ENCODE results near the gene FKBP15. TPM values are rescaled to one million over a fixed set of nuclear protein-coding genes. Genes with fewer than 3 reads are reported as not detected.
A peak's percentile ranks its signal among the peaks of the same experiment; 100 is the strongest.

The FKBP15 gene
- total RNA-seq, 1 donor from 2014 or later, result 84.6 TPM

GRCh38 chr9:113221800-113222481 lies 864 bp upstream of the FKBP15 start:
- Histone ChIP-seq H3K27ac (peak overlapping the region; percentile 85), H3K27me3 (ENCODE audit: low read depth) (no peaks in the 10 kb centered on the region), H3K4me1 (peaks cover 61% of the 10 kb centered on the region), H3K36me3 (peaks cover 7% of the 10 kb centered on the region), H3K4me3 (peak overlapping the region; percentile 73), H3K9me3 (no peaks in the 10 kb centered on the region)
- TF ChIP-seq, protein P1, sequence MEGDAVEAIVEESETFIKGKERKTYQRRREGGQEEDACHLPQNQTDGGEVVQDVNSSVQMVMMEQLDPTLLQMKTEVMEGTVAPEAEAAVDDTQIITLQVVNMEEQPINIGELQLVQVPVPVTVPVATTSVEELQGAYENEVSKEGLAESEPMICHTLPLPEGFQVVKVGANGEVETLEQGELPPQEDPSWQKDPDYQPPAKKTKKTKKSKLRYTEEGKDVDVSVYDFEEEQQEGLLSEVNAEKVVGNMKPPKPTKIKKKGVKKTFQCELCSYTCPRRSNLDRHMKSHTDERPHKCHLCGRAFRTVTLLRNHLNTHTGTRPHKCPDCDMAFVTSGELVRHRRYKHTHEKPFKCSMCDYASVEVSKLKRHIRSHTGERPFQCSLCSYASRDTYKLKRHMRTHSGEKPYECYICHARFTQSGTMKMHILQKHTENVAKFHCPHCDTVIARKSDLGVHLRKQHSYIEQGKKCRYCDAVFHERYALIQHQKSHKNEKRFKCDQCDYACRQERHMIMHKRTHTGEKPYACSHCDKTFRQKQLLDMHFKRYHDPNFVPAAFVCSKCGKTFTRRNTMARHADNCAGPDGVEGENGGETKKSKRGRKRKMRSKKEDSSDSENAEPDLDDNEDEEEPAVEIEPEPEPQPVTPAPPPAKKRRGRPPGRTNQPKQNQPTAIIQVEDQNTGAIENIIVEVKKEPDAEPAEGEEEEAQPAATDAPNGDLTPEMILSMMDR (IDR thresholded peaks at IDR 0.05), result no peak
- intact Hi-C loops (cut with DNase I), result no loop called here
- peak; percentile 35 to 40 for ATAC-seq
- no peak for DNase-seq

DNA sequence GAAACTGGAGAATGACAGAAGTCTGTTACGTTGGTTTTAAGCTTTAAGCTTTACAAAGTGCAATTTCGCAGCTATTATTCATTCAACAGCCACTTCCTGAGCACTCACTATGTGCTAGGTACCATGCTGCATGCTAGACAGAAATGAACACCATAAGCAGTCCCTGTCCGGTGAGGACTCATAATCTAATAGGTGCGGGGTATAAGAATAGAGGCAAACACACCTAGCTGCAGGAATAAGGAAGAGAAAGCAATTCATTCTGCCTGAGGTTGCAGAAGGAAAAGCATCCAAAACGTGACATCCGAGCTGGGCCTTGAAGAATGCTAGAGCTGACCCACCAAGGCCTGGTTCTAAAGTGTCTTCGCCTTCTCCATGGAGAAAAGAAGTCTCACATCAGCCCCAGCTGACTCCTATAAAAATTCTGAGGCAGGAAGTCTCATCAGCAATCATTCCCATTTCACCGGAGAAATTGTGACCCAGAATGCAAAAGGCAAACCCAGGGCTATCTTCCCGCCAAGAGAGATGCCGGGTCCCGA lies 542 bp downstream of the FKBP15 start:
- Histone ChIP-seq H3K4me3 (peak overlapping the region; percentile 73), H3K27me3 (ENCODE audit: low read depth) (no peaks in the 10 kb centered on the region), H3K4me1 (peaks cover 65% of the 10 kb centered on the region), H3K9me3 (no peaks in the 10 kb centered on the region), H3K36me3 (peaks cover 7% of the 10 kb centered on the region), H3K27ac (peak overlapping the region; percentile 85)
- intact Hi-C loops (cut with DNase I), result no loop called here
- ATAC-seq, result no peak
- no peak for DNase-seq
- TF ChIP-seq, protein P1 (IDR thresholded peaks at IDR 0.05), result no peak

- H3K9me3 ChIP-seq, result no peaks in the 10 kb centered on the region
- no peaks in the 10 kb centered on the region for H3K27me3 ChIP-seq (ENCODE audit: low read depth)
- H3K4me1 ChIP-seq, result peaks cover 64% of the 10 kb centered on the region
- H3K27ac ChIP-seq, result peak overlapping the region; percentile 85
- DNase-seq (no peak), ATAC-seq (no peak)
- TF ChIP-seq, protein P1 (IDR thresholded peaks at IDR 0.05), result no peak
- intact Hi-C loops (cut with DNase I), result no loop called here
- H3K4me3 ChIP-seq, result peak overlapping the region; percentile 73
- peaks cover 6% of the 10 kb centered on the region for H3K36me3 ChIP-seq
Measured at GRCh38 chr9:113219969-113220368, 1.1 kb downstream of the FKBP15 start.

DNA sequence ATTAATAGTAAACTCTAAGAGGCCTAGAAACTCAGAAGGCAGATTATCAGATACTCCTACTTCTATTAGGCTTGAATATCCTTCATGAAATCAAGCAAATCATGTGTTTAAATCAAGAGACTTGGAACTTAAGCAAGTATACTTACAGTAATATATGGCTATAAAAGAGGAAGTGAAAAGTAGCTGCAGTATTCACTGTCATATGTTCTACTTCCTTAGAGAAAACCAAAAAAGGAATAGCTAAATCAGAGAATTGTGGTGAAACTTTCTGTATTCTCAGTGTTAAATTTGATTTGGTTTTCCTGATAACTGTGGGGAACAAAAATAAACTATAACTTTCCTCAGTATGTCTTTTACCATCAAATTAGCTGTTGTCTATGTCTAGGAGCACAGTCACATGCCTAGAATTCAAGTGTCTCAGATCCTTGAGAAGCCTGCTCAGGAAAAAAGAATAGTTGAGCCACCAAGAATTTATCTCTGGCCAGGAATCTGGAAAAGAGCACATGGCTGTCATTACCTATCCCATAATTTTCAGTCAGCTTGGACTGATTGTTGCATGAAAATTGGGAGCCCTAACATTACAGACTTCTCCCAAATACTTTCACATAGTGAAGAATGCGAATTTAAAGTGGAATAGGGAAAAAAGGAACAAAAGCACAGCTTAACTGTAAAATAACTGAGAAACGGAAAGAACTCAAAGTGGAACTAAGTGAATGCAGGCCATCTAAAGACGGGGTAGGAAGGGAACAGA lies 1.7 kb downstream of the FKBP15 start:
- H3K9me3 ChIP-seq, result no peaks in the 10 kb centered on the region
- no peak for ATAC-seq
- intact Hi-C loops (cut with DNase I), result no loop called here
- peaks cover under 1% of the 10 kb centered on the region for H3K36me3 ChIP-seq
- no peaks in the 10 kb centered on the region for H3K27me3 ChIP-seq (ENCODE audit: low read depth)
- H3K27ac ChIP-seq, result peak overlapping the region; percentile 85
- no peak for DNase-seq
- TF ChIP-seq, protein P1 (IDR thresholded peaks at IDR 0.05), result no peak
- H3K4me1 ChIP-seq, result peaks cover 58% of the 10 kb centered on the region
- H3K4me3 ChIP-seq, result peak overlapping the region; percentile 73

- Histone ChIP-seq H3K9me3 (no peaks in the 10 kb centered on the region), H3K4me3 (no peak overlapping the region), H3K27ac (no peak overlapping the region), H3K27me3 (ENCODE audit: low read depth) (no peaks in the 10 kb centered on the region), H3K36me3 (peaks cover 7% of the 10 kb centered on the region), H3K4me1 (peaks cover 36% of the 10 kb centered on the region)
- DNase-seq, result no peak
- TF ChIP-seq, protein P1 (IDR thresholded peaks at IDR 0.05), result no peak
- intact Hi-C loops (cut with DNase I), result no loop called here
- ATAC-seq, result no peak
Measured at GRCh38 chr9:113216406-113216805, 4.7 kb downstream of the FKBP15 start.

Data from lower lobe of right lung (tissue), 2 donors.